ENCODE results near the gene HOXA13.

DNA sequence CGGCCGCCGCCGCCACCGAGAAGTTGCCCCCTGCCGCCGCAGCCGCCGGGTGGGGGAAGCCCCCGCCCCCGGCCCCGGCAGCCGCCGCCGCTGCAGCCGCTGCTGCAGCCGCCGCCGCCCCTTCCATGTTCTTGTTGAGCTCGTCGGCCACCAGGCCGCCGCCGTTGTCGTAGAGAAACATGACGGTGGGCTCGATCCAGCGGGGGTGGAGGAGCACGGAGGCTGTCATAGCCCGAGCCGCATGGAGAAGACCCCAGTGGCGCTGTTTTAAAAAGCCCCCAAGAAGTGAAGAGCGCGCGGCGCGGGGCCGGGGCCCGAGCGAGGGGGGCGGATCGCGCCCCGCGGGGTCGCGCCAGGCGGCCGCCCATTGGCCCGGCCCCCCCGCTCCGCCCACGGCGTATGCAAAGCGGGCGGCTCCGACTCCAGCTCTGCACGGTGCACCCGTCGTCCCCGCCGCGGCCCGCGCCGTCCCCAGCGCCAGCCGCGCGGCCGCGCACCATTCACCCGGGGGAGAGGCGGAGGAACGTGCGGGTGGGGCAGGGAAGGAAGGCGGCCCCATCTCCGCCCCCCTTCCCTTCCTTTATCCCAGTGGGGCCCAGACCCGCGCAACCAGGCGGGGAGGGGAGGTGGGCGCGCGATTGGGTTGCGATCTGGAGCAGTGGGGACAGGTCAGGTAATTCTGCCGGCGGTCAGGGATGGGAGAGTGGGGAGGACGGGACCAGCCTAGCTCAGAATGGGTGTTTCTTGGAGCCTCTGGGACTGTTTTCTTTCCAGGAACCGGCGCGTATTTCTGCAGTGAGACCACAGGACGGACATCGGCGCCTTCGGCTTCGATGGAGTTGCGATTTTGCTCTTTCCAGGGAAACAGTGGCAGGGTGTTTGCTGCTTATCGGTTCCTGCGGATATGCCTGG is at the start of gene HOXA13:
- TF ChIP-seq, protein P1, sequence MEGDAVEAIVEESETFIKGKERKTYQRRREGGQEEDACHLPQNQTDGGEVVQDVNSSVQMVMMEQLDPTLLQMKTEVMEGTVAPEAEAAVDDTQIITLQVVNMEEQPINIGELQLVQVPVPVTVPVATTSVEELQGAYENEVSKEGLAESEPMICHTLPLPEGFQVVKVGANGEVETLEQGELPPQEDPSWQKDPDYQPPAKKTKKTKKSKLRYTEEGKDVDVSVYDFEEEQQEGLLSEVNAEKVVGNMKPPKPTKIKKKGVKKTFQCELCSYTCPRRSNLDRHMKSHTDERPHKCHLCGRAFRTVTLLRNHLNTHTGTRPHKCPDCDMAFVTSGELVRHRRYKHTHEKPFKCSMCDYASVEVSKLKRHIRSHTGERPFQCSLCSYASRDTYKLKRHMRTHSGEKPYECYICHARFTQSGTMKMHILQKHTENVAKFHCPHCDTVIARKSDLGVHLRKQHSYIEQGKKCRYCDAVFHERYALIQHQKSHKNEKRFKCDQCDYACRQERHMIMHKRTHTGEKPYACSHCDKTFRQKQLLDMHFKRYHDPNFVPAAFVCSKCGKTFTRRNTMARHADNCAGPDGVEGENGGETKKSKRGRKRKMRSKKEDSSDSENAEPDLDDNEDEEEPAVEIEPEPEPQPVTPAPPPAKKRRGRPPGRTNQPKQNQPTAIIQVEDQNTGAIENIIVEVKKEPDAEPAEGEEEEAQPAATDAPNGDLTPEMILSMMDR (conservative IDR thresholded peaks at IDR 0.05), result no peak
- TF ChIP-seq EZH2 (IDR thresholded peaks at IDR 0.05; ENCODE audit: low read depth), result no peak
